GM12864 (cell line): ENCODE data around the gene MT1A.

Source experiments
- DNase-seq: peaks from one replicate; pipeline ENCODE4 v3.0.0-alpha.2; 2011; ENCODE audit warnings: low read depth
- H3K4me3 ChIP-seq: 2 replicates; pipeline ENCODE4 v1.5.1; 2011; ENCODE audit warnings: mild to moderate bottlenecking, low read depth, low read length, control low read depth
- CTCF ChIP-seq: IDR thresholded peaks from 2 replicates; pipeline ENCODE4 v1.5.1; 2011; ENCODE audit warnings: low read depth, mild to moderate bottlenecking, moderate library complexity, low read length, control low read depth, inconsistent platforms; ENCODE audit errors: missing control alignments

MT1A gene

GRCh38 chr16:56610609-56611111 lies 27.8 kb upstream of the MT1A start:
- no peak for DNase-seq
- TF ChIP-seq CTCF, result no peak
- no peak overlapping the region; the same call in 1 of the 2 replicates for H3K4me3 ChIP-seq

- no peak for DNase-seq
- no peak overlapping the region for H3K4me3 ChIP-seq
Measured at GRCh38 chr16:56611281-56611833, 27.1 kb upstream of the MT1A start.

GRCh38 chr16:56613706-56614105 lies 24.8 kb upstream of the MT1A start:
- no peak overlapping the region for H3K4me3 ChIP-seq
- no peak for DNase-seq
- no peak for TF ChIP-seq CTCF

More at GRCh38 chr16:56611281-56611833, 27.1 kb upstream of the MT1A start:
- TF ChIP-seq CTCF, result no peak

- TF ChIP-seq CTCF, result no peak
- no peak for DNase-seq
- no peak overlapping the region for H3K4me3 ChIP-seq
Measured at GRCh38 chr16:56614549-56614991, 23.9 kb upstream of the MT1A start.

- no peak for DNase-seq
Measured at GRCh38 chr16:56615353-56615752, 23.1 kb upstream of the MT1A start.

GRCh38 chr16:56616608-56617211 lies 21.8 kb upstream of the MT1A start:
- H3K4me3 ChIP-seq, result peak overlapping the region; percentile 31
- TF ChIP-seq CTCF, result no peak
- no peak for DNase-seq

More at GRCh38 chr16:56615353-56615752, 23.1 kb upstream of the MT1A start:
- no peak overlapping the region for H3K4me3 ChIP-seq
- TF ChIP-seq CTCF, result no peak
